DOHH2 (cell line): ENCODE measurements around the gene LRP1-AS.

Experiments
- H3F3A ChIP-seq: fragments of 200-600 bp; sonication (generic), shearing (Covaris generic); 2 replicates; pipeline ENCODE4 v1.6.0; 2016; ENCODE audit warnings: antibody characterized with exemption, mild to moderate bottlenecking; ENCODE audit not compliant: control insufficient read depth, insufficient read depth
- H3K27ac ChIP-seq: fragments of 200-600 bp; sonication (generic); 2 replicates; pipeline ENCODE4 v1.5.1; 2014; ENCODE audit warnings: low read depth, mild to moderate bottlenecking, low read length, moderate library complexity
- H3K27me3 ChIP-seq: fragments of 200-600 bp; sonication (generic); 2 replicates; pipeline ENCODE4 v1.6.1; 2014; ENCODE audit warnings: mild to moderate bottlenecking, low read length, mixed read lengths; ENCODE audit not compliant: control insufficient read depth
- H3K36me3 ChIP-seq: fragments of 200-600 bp; sonication (generic); 2 replicates; pipeline ENCODE4 v1.6.1; 2014; ENCODE audit warnings: mild to moderate bottlenecking, low read length, moderate library complexity, mixed read lengths; ENCODE audit not compliant: control insufficient read depth
- H3K4me1 ChIP-seq: fragments of 200-600 bp; sonication (generic); 2 replicates; pipeline ENCODE4 v1.6.1; 2014; ENCODE audit warnings: mild to moderate bottlenecking, low read length, mixed read lengths; ENCODE audit not compliant: control insufficient read depth
- H3K4me2 ChIP-seq: fragments of 200-600 bp; sonication (generic); 2 replicates; pipeline ENCODE4 v1.6.0; 2014; ENCODE audit warnings: mild to moderate bottlenecking, low read length, moderate library complexity
- H3K4me3 ChIP-seq: fragments of 200-600 bp; sonication (generic); 2 replicates; pipeline ENCODE4 v1.5.1; 2014; ENCODE audit warnings: mild to moderate bottlenecking, low read length, mixed read lengths
- H3K79me2 ChIP-seq: fragments of 200-600 bp; sonication (generic); 2 replicates; pipeline ENCODE4 v1.6.1; 2014; ENCODE audit warnings: mild to moderate bottlenecking, low read length, mixed read lengths; ENCODE audit not compliant: control insufficient read depth
- H3K9me2 ChIP-seq: fragments of 200-600 bp; sonication (generic); replicated peaks from 2 replicates; pipeline ENCODE4 v1.6.1; 2014; ENCODE audit warnings: mild to moderate bottlenecking, low read length, mixed read lengths; ENCODE audit not compliant: control insufficient read depth
- H3K9me3 ChIP-seq: fragments of 200-600 bp; sonication (generic); 2 replicates; pipeline ENCODE4 v1.6.1; 2014; ENCODE audit warnings: antibody characterized with exemption, low read length, mixed read lengths; ENCODE audit not compliant: control insufficient read depth, insufficient read depth
- H4K20me1 ChIP-seq: fragments of 200-600 bp; sonication (generic); 2 replicates; pipeline ENCODE4 v1.6.0; 2014; ENCODE audit warnings: low read depth, mild to moderate bottlenecking, antibody characterized with exemption, low read length, moderate library complexity; ENCODE audit not compliant: control insufficient read depth, insufficient read depth
- CTCF ChIP-seq: fragments of 200-600 bp; sonication (generic); IDR thresholded peaks from one replicate; pipeline ENCODE4 v1.5.1; 2014; ENCODE audit warnings: antibody characterized with exemption, mild to moderate bottlenecking, low read depth, low read length; ENCODE audit not compliant: poor library complexity, severe bottlenecking
- EZH2phosphoT487 ChIP-seq: fragments of 200-600 bp; sonication (generic); IDR thresholded peaks from 2 replicates; pipeline ENCODE4 v1.6.1; 2017; ENCODE audit warnings: borderline replicate concordance, mild to moderate bottlenecking, antibody characterized with exemption, low read length, moderate library complexity, mixed read lengths

Gene LRP1-AS

GRCh38 chr12:57127101-57127725 is 20.2 kb downstream of the LRP1-AS start:
- no peaks in the 10 kb centered on the region for H4K20me1 ChIP-seq
- peaks cover 3% of the 10 kb centered on the region; the same call in 1 of the 2 replicates for H3F3A ChIP-seq
- H3K4me3 ChIP-seq, result peak overlapping the region; percentile 80
- H3K27me3 ChIP-seq, result peaks cover 59% of the 10 kb centered on the region
- no peaks in the 10 kb centered on the region for H3K79me2 ChIP-seq
- peaks cover 7% of the 10 kb centered on the region; the same call in 1 of the 2 replicates for H3K9me3 ChIP-seq
- no peaks in the 10 kb centered on the region for H3K36me3 ChIP-seq
- no peak overlapping the region for H3K27ac ChIP-seq
- H3K4me1 ChIP-seq, result peaks cover 24% of the 10 kb centered on the region
- peak overlapping the region; percentile 90 for H3K4me2 ChIP-seq
- no peaks in the 10 kb centered on the region for H3K9me2 ChIP-seq
- TF ChIP-seq EZH2phosphoT487 (no peak), CTCF (peak; percentile 48)

- H3K4me1 ChIP-seq, result peaks cover 24% of the 10 kb centered on the region
- peaks cover 1% of the 10 kb centered on the region; the same call in 1 of the 2 replicates for H3F3A ChIP-seq
- no peak for TF ChIP-seq CTCF
- no peak for TF ChIP-seq EZH2phosphoT487
- no peaks in the 10 kb centered on the region for H3K36me3 ChIP-seq
- peaks cover 52% of the 10 kb centered on the region for H3K27me3 ChIP-seq
- H3K79me2 ChIP-seq, result no peaks in the 10 kb centered on the region
- no peak overlapping the region for H3K4me3 ChIP-seq
- H3K27ac ChIP-seq, result no peak overlapping the region
- no peak overlapping the region for H3K4me2 ChIP-seq
- H3K9me2 ChIP-seq, result no peaks in the 10 kb centered on the region
- peaks cover 7% of the 10 kb centered on the region; the same call in 1 of the 2 replicates for H3K9me3 ChIP-seq
- no peaks in the 10 kb centered on the region for H4K20me1 ChIP-seq
These were observed 20.9 kb downstream of the LRP1-AS start for GRCh38 chr12:57126561-57126960.

- Histone ChIP-seq H3K36me3 (no peaks in the 10 kb centered on the region), H4K20me1 (no peaks in the 10 kb centered on the region), H3K27me3 (peaks cover 47% of the 10 kb centered on the region), H3K79me2 (no peaks in the 10 kb centered on the region), H3K4me2 (no peak overlapping the region), H3K4me3 (no peak overlapping the region), H3K4me1 (peaks cover 24% of the 10 kb centered on the region), H3K9me3 (peaks cover 7% of the 10 kb centered on the region; the same call in 1 of the 2 replicates), H3K9me2 (no peaks in the 10 kb centered on the region), H3K27ac (no peak overlapping the region), H3F3A (no peaks in the 10 kb centered on the region)
- TF ChIP-seq CTCF, result no peak
- no peak for TF ChIP-seq EZH2phosphoT487
These were observed 21.4 kb downstream of the LRP1-AS start for GRCh38 chr12:57126061-57126460.
